ENCODE data around the gene AADAC.
A peak's percentile ranks its signal among the peaks of the same experiment; 100 is the strongest.

Gene AADAC

DNA sequence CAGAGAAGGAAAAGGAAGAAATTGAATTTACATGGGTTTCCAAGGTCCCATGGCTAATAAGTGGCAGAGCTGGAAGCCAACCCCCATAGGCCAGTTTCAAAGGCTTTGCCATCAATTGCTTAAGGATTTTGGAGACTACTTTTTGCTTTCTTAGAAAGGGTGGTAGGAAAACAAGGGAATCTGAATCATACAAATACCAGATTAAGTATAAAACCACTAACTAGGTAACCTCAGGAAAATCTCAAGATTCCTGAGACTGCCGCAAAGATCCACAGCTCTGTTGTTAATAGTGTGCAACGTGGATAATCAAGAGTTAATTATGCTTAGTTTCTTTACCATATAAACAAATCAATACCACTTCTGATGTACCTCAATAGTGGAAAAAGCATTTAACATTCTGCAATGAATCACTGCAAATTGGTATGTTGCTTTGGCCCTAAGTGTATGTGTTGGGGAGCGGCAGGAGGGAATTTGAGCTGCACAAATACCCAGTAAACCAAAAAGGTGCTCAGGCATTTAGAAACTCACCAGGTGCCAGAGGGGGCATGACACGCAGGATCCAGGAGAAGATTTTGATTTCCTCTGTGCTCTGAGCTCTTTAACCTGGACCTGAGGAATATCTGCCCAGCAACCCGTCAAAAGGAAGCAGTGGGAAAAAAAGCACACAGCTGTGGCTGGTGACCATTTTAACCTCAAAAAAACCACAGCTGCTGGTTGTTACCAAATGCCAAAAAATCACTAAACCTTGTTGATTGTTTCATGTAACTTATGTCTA, 22.0 kb downstream of the AADAC start:
- TF ChIP-seq, protein P1, sequence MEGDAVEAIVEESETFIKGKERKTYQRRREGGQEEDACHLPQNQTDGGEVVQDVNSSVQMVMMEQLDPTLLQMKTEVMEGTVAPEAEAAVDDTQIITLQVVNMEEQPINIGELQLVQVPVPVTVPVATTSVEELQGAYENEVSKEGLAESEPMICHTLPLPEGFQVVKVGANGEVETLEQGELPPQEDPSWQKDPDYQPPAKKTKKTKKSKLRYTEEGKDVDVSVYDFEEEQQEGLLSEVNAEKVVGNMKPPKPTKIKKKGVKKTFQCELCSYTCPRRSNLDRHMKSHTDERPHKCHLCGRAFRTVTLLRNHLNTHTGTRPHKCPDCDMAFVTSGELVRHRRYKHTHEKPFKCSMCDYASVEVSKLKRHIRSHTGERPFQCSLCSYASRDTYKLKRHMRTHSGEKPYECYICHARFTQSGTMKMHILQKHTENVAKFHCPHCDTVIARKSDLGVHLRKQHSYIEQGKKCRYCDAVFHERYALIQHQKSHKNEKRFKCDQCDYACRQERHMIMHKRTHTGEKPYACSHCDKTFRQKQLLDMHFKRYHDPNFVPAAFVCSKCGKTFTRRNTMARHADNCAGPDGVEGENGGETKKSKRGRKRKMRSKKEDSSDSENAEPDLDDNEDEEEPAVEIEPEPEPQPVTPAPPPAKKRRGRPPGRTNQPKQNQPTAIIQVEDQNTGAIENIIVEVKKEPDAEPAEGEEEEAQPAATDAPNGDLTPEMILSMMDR (IDR thresholded peaks at IDR 0.05; ENCODE audit: low read depth, low read length, missing control alignments), result no peak
- H3K4me3 ChIP-seq (replicated peaks; ENCODE audit: low read depth, low read length), result no peak overlapping the region
- peak; percentile 40 for DNase-seq (ENCODE audit: extremely low read depth, low read depth)

DNA sequence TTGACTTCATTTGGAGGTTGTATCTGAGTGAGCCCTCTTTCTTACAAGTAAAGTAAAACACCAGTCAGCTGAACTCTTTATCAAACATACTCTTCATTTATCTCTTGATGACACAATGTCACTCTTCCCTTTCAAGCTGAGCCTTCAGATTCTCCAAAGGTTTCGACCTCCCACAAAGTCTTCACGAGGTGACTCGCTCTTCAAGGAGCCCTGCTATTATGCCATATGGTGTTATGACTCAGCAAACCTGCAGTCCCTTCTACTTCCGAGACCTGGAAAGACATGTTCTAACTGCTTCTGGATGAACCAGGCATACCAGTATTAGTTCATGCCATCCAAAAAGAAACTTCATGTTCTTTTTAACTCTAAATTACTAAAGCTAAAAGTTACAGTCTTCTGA, 23.1 kb downstream of the AADAC start:
- no peak overlapping the region for H3K4me3 ChIP-seq (replicated peaks; ENCODE audit: low read depth, low read length)
- TF ChIP-seq, protein P1 (IDR thresholded peaks at IDR 0.05; ENCODE audit: low read depth, low read length, missing control alignments), result no peak
- peak; percentile 59 for DNase-seq (ENCODE audit: extremely low read depth, low read depth)

DNA sequence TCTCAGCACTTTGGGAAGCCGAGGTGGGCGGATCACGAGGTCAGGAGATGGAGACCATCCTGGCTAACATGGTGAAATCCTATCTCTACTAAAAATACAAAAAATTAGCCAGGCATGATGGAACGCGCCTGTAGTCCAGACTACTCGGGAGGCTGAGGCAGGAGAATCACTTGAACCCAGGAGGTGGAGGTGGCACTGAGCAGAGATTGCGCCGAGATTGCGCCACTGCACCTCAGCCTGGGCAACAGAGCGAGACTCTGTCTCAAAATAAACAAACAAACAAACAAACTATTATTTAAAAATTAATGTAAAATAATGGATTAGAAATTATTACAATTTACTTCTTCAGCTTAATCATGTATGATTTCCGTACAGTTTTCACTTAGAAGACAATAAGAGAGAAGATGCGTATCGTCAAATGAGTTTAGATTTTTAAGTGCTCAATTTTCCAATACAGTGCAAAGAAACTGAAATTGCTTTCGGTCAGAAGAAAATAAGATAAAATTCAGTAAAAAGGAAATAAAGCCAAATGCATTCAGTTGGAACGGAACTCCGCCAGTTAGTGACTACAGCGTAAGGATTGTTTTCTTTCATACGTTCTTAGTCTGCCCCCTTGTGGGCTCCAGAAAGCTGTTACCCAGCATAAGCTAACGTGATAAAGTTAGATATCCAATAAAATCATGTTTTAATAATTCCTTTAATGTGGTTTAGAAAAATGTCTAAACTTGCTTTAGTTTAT, 24.8 kb downstream of the AADAC start:
- TF ChIP-seq, protein P1 (IDR thresholded peaks at IDR 0.05; ENCODE audit: low read depth, low read length, missing control alignments), result peak; percentile 71
- peak; percentile 66 for DNase-seq (ENCODE audit: extremely low read depth, low read depth)
- H3K4me3 ChIP-seq (replicated peaks; ENCODE audit: low read depth, low read length), result no peak overlapping the region

GRCh38 chr3:151839313-151839631, 25.4 kb downstream of the AADAC start:
- TF ChIP-seq, protein P1 (IDR thresholded peaks at IDR 0.05; ENCODE audit: low read depth, low read length, missing control alignments), result no peak
- DNase-seq (ENCODE audit: extremely low read depth, low read depth), result no peak

GRCh38 chr3:151841801-151842200, 27.9 kb downstream of the AADAC start:
- no peak for DNase-seq (ENCODE audit: extremely low read depth, low read depth)
- no peak overlapping the region for H3K4me3 ChIP-seq (replicated peaks; ENCODE audit: low read depth, low read length)
- TF ChIP-seq, protein P1 (IDR thresholded peaks at IDR 0.05; ENCODE audit: low read depth, low read length, missing control alignments), result no peak

More at GRCh38 chr3:151839313-151839631, 25.4 kb downstream of the AADAC start:
- H3K4me3 ChIP-seq (replicated peaks; ENCODE audit: low read depth, low read length), result no peak overlapping the region

- DNase-seq (ENCODE audit: extremely low read depth, low read depth), result no peak
- H3K4me3 ChIP-seq (replicated peaks; ENCODE audit: low read depth, low read length), result no peak overlapping the region
- TF ChIP-seq, protein P1 (IDR thresholded peaks at IDR 0.05; ENCODE audit: low read depth, low read length, missing control alignments), result no peak
These were observed 29.4 kb downstream of the AADAC start for GRCh38 chr3:151843275-151843674.

Data from HFF-Myc (cell line).